K562 (cell line): Measurements from ENCODE around the gene ADM5. TPM values are rescaled to one million over a fixed set of nuclear protein-coding genes. Genes with fewer than 3 reads are reported as not detected.
A peak's percentile ranks its signal among the peaks of the same experiment; 100 is the strongest.

ENCODE experiments used
- FIP1L1 ChIP-seq: fragments of 200-400 bp; formaldehyde crosslinking; IDR thresholded peaks from 2 replicates; pipeline ENCODE4 v1.6.1; 2018; ENCODE audit warnings: mild to moderate bottlenecking, low read depth, low read length; ENCODE audit not compliant: poor library complexity, severe bottlenecking
- HMGN3 ChIP-seq: IDR thresholded peaks from 2 replicates; pipeline ENCODE4 v1.6.1; 2011; ENCODE audit warnings: borderline replicate concordance, low read depth, mild to moderate bottlenecking, mixed read lengths, low read length; ENCODE audit not compliant: insufficient read length; ENCODE audit errors: extremely low read depth
- POLR2G ChIP-seq: fragments of 200-400 bp; formaldehyde crosslinking; IDR thresholded peaks from 2 replicates; pipeline ENCODE4 v1.6.1; 2017; ENCODE audit warnings: low read depth, mild to moderate bottlenecking, antibody characterized with exemption, low read length, moderate library complexity
- RBFOX2 ChIP-seq: fragments of 200-400 bp; formaldehyde crosslinking; IDR thresholded peaks from 2 replicates; pipeline ENCODE4 v1.6.1; 2017; ENCODE audit warnings: low read depth, mild to moderate bottlenecking, low read length, moderate library complexity
- polyA plus RNA-seq, 8 experiments: library from polyadenylated mRNA; depleted of rRNA in 4 of 8; stranded (reverse) in 5 of 8; unstranded in 3 of 8; fragments of >200 nt; fragmentation: Nextera tagmentation in 2 of 8; fragmentation: Illumina TruSeq in 1 of 8; extraction: Ambion mirVana in 2 of 8; extraction: Trizol in 1 of 8; gene quantifications; 2 replicates each; pipeline versions ENCODE4 v1.2.1 to v1.2.3, GENCODE V29; 2011 to 2014; ENCODE audit warnings: inconsistent platforms in 1 of 8, missing spikeins in 1 of 8
- total RNA-seq, 7 experiments: library from RNA; depleted of rRNA in 6 of 7; stranded (reverse); fragments of >200 nt in 6 of 7; fragmentation: Illumina TruSeq in 2 of 7; extraction: Trizol in 2 of 7; gene quantifications; 2 replicates each; pipeline versions ENCODE4 v1.2.1 to v1.2.3, GENCODE V29; 2011 to 2021; ENCODE audit warnings: low replicate concordance in 1 of 7
- TF ChIP-seq, protein P1 (sequence below): fragments of 450-650 bp; conservative IDR thresholded peaks from 2 replicates; pipeline ENCODE4 v1.6.1; 2016; ENCODE audit warnings: missing genetic modification characterization, low read depth, mild to moderate bottlenecking, control low read depth, missing compliant biosample characterization

ADM5 gene
- total and polyA plus RNA-seq, 9 of the 15 experiments (the other 6 are each of a cell fraction or from before 2014, with no cell fraction given), result 0.13 to 8.4 (median 2.0) TPM; not detected in 1

DNA sequence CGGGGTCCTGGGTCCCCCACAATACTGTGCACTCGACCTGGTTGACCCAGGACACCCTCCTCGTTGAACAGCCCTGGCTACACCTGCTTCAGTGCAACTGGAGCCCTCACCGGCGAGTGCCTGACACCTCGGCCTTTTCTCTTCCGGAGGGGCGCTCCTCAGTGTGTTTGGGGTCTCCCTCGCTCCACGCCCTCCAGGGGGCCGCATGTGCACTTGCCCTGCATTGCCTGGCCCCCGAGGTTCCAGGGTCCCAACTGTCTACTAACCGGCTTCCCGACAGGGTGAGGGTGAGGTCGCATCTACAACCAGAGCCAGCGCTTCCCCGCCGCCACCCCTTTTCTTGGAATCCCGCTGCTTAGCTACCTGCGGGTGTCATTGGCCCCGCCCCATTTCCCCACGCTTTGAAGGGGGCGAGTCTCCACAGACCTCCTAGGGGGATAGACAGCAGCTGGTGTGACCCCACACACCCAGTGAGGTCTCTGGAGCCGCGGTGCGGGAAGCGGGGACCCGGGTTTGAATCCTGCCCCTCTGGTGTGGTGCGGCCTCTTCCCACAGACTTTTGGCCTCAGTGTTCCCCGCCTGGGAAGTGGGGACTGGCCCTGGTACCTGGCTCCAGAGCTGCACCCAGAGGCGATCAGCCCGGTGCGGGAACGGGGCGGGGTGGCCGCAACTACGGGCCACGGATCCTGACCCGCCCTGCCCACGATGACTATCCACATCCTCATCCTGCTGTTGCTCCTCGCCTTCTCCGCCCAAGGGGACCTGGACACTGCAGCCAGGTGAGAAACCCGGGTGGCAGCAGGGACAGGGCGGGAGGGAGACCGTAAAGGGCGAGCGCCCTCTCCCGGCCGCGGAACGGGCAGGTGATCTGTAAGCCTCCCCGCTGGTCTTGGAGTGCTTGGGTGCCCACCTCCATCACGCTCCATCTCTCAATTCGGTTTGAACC, at the start of gene ADM5 (continued):
- TF ChIP-seq, protein P1, sequence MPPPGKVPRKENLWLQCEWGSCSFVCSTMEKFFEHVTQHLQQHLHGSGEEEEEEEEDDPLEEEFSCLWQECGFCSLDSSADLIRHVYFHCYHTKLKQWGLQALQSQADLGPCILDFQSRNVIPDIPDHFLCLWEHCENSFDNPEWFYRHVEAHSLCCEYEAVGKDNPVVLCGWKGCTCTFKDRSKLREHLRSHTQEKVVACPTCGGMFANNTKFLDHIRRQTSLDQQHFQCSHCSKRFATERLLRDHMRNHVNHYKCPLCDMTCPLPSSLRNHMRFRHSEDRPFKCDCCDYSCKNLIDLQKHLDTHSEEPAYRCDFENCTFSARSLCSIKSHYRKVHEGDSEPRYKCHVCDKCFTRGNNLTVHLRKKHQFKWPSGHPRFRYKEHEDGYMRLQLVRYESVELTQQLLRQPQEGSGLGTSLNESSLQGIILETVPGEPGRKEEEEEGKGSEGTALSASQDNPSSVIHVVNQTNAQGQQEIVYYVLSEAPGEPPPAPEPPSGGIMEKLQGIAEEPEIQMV (tag), result no peak
- peak; percentile 34 for TF ChIP-seq FIP1L1
- TF ChIP-seq RBFOX2, result peak; percentile 52; the same call in 1 of the 2 replicates
- peak; percentile 16 for TF ChIP-seq HMGN3
- TF ChIP-seq POLR2G, result peak; percentile 66
